ENCODE data around the gene TEX38. TPM values are rescaled to one million over a fixed set of nuclear protein-coding genes. Genes with fewer than 3 reads are reported as not detected.

TEX38 gene
- total RNA-seq, 1 experiment from 2014 or later = 0.17 TPM

- no peak for TF ChIP-seq ZMAT4 (CRISPR knock-in tag; IDR thresholded peaks at IDR 0.05)
- TF ChIP-seq TCF7 (CRISPR knock-in tag; IDR thresholded peaks at IDR 0.05; ENCODE audit: low read depth) = no peak
- TF ChIP-seq, protein P1, sequence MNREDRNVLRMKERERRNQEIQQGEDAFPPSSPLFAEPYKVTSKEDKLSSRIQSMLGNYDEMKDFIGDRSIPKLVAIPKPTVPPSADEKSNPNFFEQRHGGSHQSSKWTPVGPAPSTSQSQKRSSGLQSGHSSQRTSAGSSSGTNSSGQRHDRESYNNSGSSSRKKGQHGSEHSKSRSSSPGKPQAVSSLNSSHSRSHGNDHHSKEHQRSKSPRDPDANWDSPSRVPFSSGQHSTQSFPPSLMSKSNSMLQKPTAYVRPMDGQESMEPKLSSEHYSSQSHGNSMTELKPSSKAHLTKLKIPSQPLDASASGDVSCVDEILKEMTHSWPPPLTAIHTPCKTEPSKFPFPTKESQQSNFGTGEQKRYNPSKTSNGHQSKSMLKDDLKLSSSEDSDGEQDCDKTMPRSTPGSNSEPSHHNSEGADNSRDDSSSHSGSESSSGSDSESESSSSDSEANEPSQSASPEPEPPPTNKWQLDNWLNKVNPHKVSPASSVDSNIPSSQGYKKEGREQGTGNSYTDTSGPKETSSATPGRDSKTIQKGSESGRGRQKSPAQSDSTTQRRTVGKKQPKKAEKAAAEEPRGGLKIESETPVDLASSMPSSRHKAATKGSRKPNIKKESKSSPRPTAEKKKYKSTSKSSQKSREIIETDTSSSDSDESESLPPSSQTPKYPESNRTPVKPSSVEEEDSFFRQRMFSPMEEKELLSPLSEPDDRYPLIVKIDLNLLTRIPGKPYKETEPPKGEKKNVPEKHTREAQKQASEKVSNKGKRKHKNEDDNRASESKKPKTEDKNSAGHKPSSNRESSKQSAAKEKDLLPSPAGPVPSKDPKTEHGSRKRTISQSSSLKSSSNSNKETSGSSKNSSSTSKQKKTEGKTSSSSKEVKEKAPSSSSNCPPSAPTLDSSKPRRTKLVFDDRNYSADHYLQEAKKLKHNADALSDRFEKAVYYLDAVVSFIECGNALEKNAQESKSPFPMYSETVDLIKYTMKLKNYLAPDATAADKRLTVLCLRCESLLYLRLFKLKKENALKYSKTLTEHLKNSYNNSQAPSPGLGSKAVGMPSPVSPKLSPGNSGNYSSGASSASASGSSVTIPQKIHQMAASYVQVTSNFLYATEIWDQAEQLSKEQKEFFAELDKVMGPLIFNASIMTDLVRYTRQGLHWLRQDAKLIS (CRISPR knock-in tag; IDR thresholded peaks at IDR 0.05; ENCODE audit: borderline replicate concordance) = no peak
- TF ChIP-seq, protein P2, sequence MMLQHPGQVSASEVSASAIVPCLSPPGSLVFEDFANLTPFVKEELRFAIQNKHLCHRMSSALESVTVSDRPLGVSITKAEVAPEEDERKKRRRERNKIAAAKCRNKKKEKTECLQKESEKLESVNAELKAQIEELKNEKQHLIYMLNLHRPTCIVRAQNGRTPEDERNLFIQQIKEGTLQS (CRISPR knock-in tag; conservative IDR thresholded peaks at IDR 0.05) = no peak
- TF ChIP-seq, protein P3, sequence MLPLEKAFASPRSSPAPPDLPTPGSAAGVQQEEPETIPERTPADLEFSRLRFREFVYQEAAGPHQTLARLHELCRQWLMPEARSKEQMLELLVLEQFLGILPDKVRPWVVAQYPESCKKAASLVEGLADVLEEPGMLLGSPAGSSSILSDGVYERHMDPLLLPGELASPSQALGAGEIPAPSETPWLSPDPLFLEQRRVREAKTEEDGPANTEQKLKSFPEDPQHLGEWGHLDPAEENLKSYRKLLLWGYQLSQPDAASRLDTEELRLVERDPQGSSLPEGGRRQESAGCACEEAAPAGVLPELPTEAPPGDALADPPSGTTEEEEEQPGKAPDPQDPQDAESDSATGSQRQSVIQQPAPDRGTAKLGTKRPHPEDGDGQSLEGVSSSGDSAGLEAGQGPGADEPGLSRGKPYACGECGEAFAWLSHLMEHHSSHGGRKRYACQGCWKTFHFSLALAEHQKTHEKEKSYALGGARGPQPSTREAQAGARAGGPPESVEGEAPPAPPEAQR (CRISPR knock-in tag; IDR thresholded peaks at IDR 0.05) = no peak
- TF ChIP-seq ZNF671 (CRISPR knock-in tag; IDR thresholded peaks at IDR 0.05) = no peak
- no peak for TF ChIP-seq ZNF121 (CRISPR knock-in tag; IDR thresholded peaks at IDR 0.05)
Observed at GRCh38 chr1:46714976-46715375, 43.3 kb downstream of the TEX38 start (continued).

DNA sequence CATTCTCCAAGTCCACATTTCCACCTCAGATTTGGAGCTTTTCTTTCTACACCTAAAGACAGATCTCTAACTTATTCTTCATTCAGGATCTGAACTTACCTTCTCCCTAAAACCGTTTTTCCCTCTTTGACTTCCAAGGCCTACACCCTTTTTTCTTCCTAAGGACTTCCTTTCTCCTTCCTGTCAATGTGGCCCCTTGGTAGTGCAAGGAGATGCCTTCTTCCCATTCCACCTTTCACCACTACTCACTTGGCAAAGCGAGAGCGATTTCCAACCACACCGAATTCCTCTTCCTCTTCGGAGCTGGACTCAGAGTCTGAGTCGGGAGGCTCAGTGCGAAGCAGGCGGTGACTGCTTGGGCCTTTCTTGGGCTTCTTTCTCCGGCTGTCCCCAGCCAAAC lies 46.0 kb downstream of the TEX38 start:
- no peak for DNase-seq (ENCODE audit: low spot score)
- CTCF ChIA-PET = interaction anchor here (1.8 to 2.6 kb wide), 2 partner anchors 95 to 97 kb away, joined by 4 to 7 read pairs; no protein-coding TSS in a partner anchor
- POLR2A ChIA-PET = no interaction called here
- ATAC-seq = no peak
- no peaks in the 10 kb centered on the region for H3K9me3 Mint-ChIP-seq
- H3K4me3 Mint-ChIP-seq = peak overlapping the region; percentile 95
- no peak for TF ChIP-seq MYBL2 (CRISPR knock-in tag; IDR thresholded peaks at IDR 0.05)
- no peak for TF ChIP-seq E2F5 (CRISPR knock-in tag; IDR thresholded peaks at IDR 0.05)
- no peak for TF ChIP-seq CDX4 (CRISPR knock-in tag; IDR thresholded peaks at IDR 0.05; ENCODE audit: borderline replicate concordance)
- no peak for TF ChIP-seq MAX (CRISPR knock-in tag; IDR thresholded peaks at IDR 0.05)
- TF ChIP-seq, protein P4, sequence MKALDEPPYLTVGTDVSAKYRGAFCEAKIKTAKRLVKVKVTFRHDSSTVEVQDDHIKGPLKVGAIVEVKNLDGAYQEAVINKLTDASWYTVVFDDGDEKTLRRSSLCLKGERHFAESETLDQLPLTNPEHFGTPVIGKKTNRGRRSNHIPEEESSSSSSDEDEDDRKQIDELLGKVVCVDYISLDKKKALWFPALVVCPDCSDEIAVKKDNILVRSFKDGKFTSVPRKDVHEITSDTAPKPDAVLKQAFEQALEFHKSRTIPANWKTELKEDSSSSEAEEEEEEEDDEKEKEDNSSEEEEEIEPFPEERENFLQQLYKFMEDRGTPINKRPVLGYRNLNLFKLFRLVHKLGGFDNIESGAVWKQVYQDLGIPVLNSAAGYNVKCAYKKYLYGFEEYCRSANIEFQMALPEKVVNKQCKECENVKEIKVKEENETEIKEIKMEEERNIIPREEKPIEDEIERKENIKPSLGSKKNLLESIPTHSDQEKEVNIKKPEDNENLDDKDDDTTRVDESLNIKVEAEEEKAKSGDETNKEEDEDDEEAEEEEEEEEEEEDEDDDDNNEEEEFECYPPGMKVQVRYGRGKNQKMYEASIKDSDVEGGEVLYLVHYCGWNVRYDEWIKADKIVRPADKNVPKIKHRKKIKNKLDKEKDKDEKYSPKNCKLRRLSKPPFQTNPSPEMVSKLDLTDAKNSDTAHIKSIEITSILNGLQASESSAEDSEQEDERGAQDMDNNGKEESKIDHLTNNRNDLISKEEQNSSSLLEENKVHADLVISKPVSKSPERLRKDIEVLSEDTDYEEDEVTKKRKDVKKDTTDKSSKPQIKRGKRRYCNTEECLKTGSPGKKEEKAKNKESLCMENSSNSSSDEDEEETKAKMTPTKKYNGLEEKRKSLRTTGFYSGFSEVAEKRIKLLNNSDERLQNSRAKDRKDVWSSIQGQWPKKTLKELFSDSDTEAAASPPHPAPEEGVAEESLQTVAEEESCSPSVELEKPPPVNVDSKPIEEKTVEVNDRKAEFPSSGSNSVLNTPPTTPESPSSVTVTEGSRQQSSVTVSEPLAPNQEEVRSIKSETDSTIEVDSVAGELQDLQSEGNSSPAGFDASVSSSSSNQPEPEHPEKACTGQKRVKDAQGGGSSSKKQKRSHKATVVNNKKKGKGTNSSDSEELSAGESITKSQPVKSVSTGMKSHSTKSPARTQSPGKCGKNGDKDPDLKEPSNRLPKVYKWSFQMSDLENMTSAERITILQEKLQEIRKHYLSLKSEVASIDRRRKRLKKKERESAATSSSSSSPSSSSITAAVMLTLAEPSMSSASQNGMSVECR (CRISPR knock-in tag; IDR thresholded peaks at IDR 0.05; ENCODE audit: borderline replicate concordance) = no peak
- TF ChIP-seq PRRX2 (CRISPR knock-in tag; IDR thresholded peaks at IDR 0.05) = no peak
- TF ChIP-seq, protein P5, sequence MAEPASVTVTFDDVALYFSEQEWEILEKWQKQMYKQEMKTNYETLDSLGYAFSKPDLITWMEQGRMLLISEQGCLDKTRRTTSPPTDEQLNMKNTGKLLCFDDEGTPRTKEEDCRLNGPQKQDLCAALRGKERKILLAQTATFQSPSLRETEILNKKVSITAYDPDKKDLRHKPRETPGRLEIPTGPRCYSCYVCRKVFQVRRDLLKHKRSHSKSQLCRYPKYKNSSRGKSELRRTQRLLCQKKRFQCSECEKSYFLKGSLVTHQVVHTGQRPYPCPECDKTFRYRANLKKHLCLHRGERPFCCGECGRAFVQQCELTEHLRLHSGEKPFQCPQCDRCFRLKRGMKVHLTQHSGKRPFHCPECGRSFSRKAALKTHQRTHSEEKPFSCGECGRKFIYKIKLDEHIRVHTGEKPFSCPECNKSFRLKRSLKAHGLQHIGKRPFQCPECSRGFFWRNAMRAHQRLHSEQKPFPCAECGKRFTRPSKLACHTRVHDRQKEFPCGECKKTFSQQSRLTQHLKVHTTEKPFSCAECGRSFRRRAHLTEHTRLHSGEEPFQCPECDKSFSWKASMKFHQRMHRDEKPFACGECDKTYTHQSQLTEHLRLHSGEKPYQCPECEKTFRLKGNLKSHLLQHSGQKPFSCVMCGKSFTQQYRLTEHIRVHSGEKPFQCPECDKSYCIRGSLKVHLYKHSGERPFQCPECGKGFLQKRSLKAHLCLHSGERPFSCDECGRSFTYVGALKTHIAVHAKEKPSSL (CRISPR knock-in tag; conservative IDR thresholded peaks at IDR 0.05) = no peak
- TF ChIP-seq ZNF423 (CRISPR knock-in tag; IDR thresholded peaks at IDR 0.05) = no peak
- TF ChIP-seq STAT6 (CRISPR knock-in tag; conservative IDR thresholded peaks at IDR 0.05; ENCODE audit: low read depth) = no peak
- H3K27me3 Mint-ChIP-seq (ENCODE audit: low read depth) = no peaks in the 10 kb centered on the region
- H3K27ac Mint-ChIP-seq = peak overlapping the region; percentile 35
- peaks cover 23% of the 10 kb centered on the region for H3K4me1 Mint-ChIP-seq
- peaks cover 21% of the 10 kb centered on the region for H3K36me3 Mint-ChIP-seq

Data from WTC11 (cell line).